ENCODE data around the gene SCP2.

The SCP2 gene

DNA sequence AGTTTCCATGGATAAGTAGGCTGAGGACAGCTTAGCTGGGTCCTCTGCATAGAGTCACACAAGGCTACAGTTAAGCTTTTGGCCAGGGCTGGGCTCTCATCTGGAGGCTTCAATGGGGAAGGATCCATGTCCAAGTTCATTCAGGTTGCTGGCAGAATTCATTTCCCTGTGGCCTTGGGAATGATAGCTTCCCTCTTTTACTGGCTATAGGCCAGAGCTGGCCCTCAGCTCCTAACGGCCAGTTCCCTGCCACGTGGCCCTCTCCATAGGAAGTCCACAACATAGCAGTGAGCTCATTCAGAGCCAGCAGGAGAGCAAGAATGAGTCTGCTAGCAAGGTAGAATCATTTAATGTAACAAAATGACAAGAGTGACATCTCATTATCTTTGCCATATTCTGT is 119.9 kb downstream of the SCP2 start:
- no peak for DNase-seq

DNA sequence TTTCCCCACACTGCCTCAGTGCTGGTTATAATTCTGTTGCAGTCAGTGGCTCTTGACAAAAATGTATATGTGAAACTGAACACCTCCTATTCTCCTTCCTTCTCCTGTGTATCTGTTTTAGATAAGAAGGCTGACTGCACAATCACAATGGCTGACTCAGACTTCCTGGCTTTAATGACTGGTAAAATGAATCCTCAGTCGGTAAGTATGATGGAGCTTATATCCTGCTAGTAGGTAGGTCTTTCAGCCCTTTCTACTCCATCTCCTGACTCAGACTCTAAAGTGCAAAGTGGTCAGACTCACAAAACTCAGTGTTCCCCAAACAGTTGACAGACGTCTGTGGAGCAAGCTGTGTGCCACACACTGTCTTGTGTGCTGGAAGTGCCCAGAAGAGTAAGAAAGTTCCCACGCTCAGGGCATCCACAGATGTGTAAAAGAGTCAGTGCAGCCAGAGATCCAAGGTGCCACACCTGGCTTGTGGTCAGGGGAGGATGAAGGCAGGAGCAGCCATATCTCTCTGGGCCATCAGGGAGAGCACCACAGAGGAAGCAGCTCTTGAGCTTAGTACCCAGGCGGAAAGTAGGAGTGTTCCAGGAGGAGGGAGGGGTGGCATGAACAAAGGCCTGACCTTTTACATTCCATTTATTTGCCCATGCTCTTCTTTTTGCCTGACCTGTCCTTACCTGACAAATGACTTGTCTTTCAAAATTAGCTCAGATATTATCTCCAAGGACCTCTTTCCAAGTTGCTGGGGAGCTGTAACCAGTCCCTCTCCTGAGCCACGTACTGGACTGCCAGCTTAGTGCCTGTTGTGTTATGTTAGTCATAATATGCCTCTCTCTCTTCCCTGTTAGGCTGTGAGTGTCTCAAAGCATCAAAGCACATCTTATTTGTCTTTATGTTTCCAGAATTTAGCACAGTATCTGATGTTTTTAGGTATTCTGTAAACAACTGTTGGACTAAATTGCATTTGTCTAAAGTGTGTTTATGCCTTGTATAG is 121.0 kb downstream of the SCP2 start:
- DNase-seq: no peak

DNA sequence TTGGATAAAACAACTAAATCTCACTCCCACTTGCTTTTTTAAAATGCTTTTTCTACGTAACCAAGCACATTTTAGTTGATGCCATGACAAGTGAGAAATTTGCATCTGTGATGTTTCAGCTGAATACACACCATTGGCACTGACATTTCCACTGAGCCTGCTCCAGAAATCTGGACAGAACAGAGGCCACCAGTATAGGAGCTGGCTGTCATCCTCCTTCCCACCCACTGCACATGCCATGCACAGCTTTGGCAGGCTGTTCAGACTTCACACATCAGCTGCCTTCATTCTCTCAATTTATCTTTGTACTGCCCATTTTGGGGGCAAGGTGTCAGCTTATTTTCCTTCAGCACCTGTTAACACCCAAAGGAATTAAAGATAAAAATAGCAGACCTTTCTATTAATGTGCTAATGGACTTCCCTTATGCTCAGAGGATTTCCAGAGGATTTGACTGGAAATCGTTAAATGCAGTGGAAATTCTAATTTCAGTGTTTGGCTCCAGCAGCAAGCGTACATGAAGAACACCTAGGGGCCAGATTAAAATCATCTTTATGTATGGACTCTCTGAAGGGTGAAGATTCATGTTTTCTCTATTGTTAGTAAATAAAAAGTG is 122.0 kb downstream of the SCP2 start:
- no peak for DNase-seq

DNA sequence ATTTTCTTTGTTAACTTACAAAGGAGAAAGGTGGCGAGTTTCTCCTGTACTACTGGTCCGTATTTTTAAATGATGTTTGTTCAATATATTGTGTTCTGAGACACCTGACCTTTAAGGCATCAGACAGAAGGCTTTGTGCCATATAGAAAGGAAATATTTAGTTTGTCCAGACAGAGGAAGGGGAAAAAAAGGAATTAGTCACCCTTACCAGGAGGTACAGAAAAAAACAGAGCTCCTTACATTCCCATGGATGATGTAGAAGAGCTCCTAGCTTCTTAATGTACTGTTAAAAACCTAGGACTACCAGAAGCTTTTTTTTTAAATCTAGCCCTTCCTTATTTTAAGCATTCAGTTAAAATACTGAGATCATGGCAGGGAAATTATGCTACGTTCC is 122.5 kb downstream of the SCP2 start:
- no peak for DNase-seq

DNA sequence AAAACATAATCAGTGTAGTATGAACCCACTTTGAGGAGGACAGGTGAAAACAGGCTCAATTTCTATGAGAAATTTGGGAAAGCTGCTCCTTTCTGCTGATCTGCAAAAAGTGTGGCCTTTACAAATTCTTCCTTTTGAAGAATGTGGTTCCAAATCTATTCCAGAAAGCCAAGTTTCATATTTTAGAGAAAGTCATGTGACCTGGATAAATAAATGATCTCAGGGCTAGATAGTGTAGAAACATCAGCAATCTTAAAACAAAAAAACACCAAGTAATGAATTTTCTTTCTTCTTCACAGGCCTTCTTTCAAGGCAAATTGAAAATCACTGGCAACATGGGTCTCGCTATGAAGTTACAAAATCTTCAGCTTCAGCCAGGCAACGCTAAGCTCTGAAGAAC is 123.2 kb downstream of the SCP2 start:
- no peak for DNase-seq

- DNase-seq: no peak
Observed at GRCh38 chr1:53051676-53052075, 124.6 kb downstream of the SCP2 start.

DNA sequence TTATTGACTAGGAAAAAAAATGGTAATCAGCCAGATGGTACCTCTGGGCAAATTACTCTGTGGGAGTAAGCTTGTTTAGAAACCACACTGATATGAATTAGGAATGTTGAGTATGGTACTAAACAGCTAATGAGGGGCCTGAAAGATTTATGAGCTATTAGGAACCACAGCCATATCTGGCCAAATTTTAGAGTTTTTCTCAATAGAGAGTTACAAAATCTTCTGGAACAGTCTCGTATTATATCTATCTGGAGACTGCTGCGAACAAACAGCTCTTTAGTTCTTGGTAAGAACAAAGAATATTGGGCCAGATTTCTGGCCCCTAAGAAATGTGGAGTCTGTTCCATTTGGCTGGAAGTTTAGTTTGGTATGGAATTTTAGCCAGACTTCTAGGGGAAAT is 130.1 kb downstream of the SCP2 start:
- DNase-seq: no peak

DNA sequence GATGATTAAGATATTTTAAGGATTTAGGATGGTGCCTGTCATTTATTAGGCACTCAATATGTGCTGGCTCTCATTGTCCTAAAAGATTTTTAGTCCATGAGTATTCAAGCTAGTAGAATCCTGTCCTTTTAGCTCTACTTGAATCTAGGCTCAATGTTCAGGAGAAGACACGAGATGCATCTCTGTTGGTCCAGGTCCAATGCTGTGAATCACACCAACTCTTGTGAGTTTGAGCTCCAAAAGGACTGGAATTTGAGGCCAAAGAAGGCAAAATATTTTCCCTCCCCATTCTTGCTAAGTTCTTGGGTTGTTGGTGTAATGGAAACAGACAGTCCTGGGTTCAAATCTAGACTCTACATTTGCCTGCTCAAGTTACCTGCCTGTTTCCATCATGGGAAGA is 133.5 kb downstream of the SCP2 start:
- DNase-seq: no peak

DNA sequence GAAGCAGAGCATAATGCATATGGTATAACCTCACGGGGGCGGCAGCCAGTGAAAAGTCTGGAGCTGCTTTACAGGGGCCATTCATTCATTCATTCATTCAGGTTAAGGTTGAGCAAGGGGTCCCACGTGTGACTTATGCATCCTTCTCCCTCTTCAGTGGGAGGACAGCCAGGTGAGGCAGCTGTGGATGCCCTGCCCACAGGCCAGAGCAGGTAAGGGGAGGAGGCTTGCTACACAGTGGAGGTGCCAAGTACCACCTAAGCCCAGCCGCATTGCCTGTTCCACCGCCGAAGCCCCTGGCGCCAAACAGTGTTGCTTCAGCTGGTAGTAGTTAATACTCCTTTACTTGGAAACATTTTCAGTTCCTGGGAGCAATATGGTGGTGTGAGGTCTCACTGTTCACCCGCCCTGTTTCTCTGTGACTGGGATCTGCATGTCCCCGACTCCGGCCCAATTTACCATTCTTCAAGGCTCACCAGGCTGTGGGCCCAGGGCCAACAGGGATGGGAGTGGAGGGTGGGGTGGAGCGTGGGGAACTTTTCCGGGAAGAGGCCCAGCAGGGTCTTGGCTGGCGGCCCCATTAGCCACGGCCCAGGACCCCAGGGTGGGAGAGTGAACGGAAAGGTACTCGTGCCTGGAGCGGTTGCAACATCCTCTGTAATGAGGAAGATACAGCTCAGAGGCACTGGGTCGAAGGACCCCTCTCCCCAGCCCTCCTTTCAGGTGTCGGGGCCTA is 134.2 kb downstream of the SCP2 start:
- no peak for DNase-seq

GRCh38 chr1:53061859-53062707 is 135.0 kb downstream of the SCP2 start, which contains the start of gene PODN:
TSS of gene PODN (plus strand) at chr1:53062213. CDS start at chr1:53069856, 7,643 bp downstream.
- DNase-seq: peak in 1 of 3 donors; percentile 7

DNA sequence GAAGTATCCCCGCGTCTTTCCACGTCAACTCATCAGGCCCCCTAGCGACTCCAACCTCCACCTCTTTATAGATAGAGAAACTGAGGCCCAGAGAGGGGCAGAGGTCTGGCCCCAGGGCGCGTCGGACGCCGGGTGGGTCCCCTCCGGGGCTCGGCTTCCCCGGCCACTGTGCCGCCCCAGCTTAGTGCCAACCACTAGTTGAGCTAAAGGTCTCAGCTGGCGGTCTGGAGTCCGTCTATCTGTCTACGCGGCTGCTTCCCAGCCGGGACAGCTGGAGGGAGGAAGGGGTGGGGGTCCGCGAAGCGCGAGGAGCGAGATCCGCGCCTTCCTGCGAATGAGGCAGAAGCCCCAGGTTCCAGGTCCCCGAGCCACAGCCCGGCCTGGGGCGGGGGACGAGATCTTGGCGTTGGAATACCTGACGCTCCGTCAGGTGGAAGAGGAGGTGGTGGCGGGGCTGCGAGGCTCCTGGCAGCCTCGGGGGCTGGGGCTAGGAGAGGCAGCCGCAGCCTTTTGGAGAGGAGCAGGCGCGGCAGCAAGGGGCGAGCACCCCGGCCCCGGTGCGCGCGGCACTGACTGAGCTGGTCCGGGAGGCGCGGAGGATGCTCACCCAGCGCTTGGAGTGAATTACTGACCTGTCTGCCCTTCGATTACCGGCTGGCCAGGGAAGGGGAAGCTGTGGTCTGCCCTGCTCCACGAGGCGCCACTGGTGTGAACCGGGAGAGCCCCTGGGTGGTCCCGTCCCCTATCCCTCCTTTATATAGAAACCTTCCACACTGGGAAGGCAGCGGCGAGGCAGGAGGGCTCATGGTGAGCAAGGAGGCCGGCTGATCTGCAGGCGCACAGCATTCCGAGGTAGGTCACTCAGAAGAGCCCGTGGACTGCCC is 135.9 kb downstream of the SCP2 start:
- DNase-seq: no peak

- DNase-seq: no peak
Observed at GRCh38 chr1:53063744-53064515, 136.9 kb downstream of the SCP2 start.

DNA sequence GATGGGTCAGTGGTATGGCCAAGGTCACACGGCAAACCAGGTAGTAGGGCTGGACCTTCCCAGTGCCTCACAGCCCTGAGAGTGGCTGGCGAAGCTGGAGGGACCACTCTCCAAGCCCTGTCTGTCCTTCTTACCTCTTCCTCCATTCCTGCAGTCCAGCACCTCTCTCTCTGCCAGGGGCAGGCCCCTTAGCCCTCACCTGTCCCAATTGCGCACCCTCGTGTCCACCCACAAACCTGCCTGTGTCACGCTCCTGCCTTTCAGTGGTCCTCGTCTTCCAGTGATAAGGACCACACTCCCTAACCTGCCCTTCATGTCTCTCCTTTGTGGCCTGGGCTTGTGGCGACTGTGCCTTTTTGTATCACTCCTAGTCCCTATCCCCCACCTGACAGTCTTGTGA is 138.3 kb downstream of the SCP2 start:
- no peak for DNase-seq

- DNase-seq: no peak
Observed at GRCh38 chr1:53066488-53066887, 139.4 kb downstream of the SCP2 start.

GRCh38 chr1:53066891-53067738 is 140.0 kb downstream of the SCP2 start:
- no peak for DNase-seq

DNA sequence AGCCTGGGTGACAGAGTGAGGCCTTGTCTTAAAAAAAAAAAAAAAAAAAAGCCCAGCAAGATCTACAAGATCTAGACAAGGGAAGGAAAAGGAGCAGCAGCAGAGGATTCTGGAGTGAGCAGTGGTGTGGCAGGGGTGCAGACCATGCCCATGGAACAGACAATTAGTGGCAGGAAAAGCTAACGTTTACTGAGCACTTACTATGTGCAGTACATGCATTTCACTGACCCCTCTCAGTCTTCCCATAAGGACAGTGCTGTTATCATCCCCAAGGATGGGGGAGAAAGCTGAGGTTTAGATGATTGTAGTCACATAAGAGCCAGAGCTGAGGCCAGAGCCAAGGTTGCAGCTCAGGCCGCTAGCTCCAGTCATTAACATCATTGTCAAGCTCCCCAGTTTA is 140.8 kb downstream of the SCP2 start:
- DNase-seq: no peak

- no peak for DNase-seq
Observed at GRCh38 chr1:53068314-53069099, 141.4 kb downstream of the SCP2 start.

- DNase-seq: no peak
Observed at GRCh38 chr1:53069265-53069662, 142.2 kb downstream of the SCP2 start.

Data from suppressor macrophage treated with lipopolysaccharide for 1 hour (primary cell).